Ectodermal cell (in vitro differentiated cells): Measurements from ENCODE around the gene KICS2.

Experiments
- H3K27ac ChIP-seq: 2 replicates; pipeline ENCODE4 v1.7.0; 2013; ENCODE audit warnings: mild to moderate bottlenecking, low read depth, low read length; ENCODE audit not compliant: insufficient read depth, poor library complexity, severe bottlenecking
- H3K27me3 ChIP-seq: 2 replicates; pipeline ENCODE4 v1.7.0; 2013; ENCODE audit warnings: mild to moderate bottlenecking, low read length; ENCODE audit not compliant: insufficient read depth, control insufficient read depth, poor library complexity, severe bottlenecking
- H3K36me3 ChIP-seq: one replicate; pipeline ENCODE4 v1.7.0; 2013; ENCODE audit warnings: low read length; ENCODE audit not compliant: control insufficient read depth, insufficient read depth
- H3K4me1 ChIP-seq: one replicate; pipeline ENCODE4 v1.7.0; 2013; ENCODE audit warnings: low read length; ENCODE audit not compliant: control insufficient read depth, insufficient read depth
- H3K4me3 ChIP-seq: 2 replicates; pipeline ENCODE4 v1.7.0; 2013; ENCODE audit warnings: low read depth, low read length, control low read depth; ENCODE audit not compliant: insufficient read depth
- H3K9me3 ChIP-seq: 2 replicates; pipeline ENCODE4 v1.7.0; 2013; ENCODE audit warnings: mild to moderate bottlenecking, low read length, moderate library complexity; ENCODE audit not compliant: control insufficient read depth
- WGBS, 2 experiments: methylation state at CpG; one replicate each; pipeline ENCODE4 v1.1.7; 2013; ENCODE audit warnings: missing lambda C conversion rate in 2 of 2; 5-methylcytosine and 5-hydroxymethylcytosine counted together

KICS2 gene

GRCh38 chr12:64252681-64253080 is 30.6 kb upstream of the KICS2 start:
- no peak overlapping the region for H3K4me3 ChIP-seq
- no peaks in the 10 kb centered on the region for H3K27me3 ChIP-seq
- WGBS, 2 experiments, result 90 to 95% methylated on average over 3 of the region's 3 CpGs
- H3K9me3 ChIP-seq, result no peaks in the 10 kb centered on the region
- H3K4me1 ChIP-seq, result no peaks in the 10 kb centered on the region
- H3K27ac ChIP-seq, result no peak overlapping the region
- H3K36me3 ChIP-seq, result no peaks in the 10 kb centered on the region

DNA sequence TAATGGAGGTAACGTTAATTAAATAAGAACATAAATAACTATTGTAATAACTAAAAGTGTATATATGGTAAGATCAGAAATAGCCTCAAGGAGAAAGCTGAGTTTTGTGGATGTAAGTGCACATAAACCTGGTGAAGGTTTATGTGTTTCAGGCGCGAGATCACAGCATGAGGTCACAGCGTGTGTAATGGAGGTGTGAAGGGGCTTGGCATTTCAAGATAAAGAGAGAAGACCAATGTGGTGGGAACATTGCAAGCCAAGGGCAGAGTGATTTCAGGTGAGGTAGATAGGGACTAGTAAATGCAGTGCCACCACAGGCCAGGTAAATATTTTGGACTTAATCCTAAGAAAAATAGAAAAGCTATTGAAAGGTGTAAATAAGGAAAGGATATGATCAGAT is 21.7 kb upstream of the KICS2 start:
- H3K27me3 ChIP-seq, result no peaks in the 10 kb centered on the region
- no peaks in the 10 kb centered on the region for H3K9me3 ChIP-seq
- H3K4me1 ChIP-seq, result no peaks in the 10 kb centered on the region
- 71 to 79% methylated on average over 3 to 4 of the region's 4 CpGs for WGBS, 2 experiments
- H3K4me3 ChIP-seq, result no peak overlapping the region
- no peaks in the 10 kb centered on the region for H3K36me3 ChIP-seq
- H3K27ac ChIP-seq, result no peak overlapping the region

- no peaks in the 10 kb centered on the region for H3K36me3 ChIP-seq
- no peaks in the 10 kb centered on the region for H3K9me3 ChIP-seq
- WGBS, 2 experiments, result 85 to 88% methylated on average over 3 of the region's 3 CpGs
- no peak overlapping the region for H3K4me3 ChIP-seq
- no peaks in the 10 kb centered on the region for H3K27me3 ChIP-seq
- H3K27ac ChIP-seq, result no peak overlapping the region
- no peaks in the 10 kb centered on the region for H3K4me1 ChIP-seq
Measured at GRCh38 chr12:64240781-64241180, 18.7 kb upstream of the KICS2 start.

DNA sequence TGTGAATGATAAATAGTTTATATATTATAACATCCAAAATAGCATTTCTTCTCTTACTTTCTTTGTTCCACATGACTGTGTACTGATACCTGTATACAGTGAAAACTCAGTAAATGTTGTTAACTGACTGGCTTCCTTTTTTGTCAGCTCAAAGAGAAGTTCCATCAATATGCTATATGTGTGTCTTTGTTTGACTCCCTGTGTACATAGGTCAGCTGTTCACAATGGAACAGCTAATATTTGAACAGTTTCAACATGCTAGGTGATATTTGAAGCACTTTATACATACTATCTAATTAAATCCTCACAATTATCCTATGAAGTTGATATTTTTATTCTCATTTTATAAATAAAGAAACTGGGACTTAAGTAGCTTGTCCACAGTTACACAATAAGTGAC is 15.3 kb upstream of the KICS2 start:
- Histone ChIP-seq H3K4me1 (no peaks in the 10 kb centered on the region), H3K27ac (no peak overlapping the region), H3K36me3 (no peaks in the 10 kb centered on the region), H3K27me3 (no peaks in the 10 kb centered on the region), H3K9me3 (no peaks in the 10 kb centered on the region), H3K4me3 (no peak overlapping the region)

DNA sequence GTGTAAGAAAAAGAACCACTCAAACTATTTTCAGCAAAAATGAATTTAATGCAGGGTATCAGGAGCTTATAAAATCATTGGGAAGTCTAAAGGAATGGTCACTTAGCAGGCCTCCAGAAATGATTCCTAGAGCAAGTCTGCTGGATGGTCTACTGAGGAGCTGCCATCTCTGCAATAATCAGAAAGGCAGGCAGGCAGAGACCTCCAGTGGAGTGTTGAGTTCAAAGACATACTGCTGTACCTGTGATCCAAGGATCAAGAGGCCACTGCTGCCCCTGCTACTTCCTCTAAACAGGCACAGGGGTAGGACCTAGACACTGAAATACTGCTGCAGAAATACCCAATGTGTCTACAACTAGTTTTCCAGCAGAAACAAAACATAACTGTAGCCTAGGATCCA is 14.5 kb upstream of the KICS2 start:
- Histone ChIP-seq H3K36me3 (no peaks in the 10 kb centered on the region), H3K27me3 (no peaks in the 10 kb centered on the region), H3K4me3 (no peak overlapping the region), H3K9me3 (no peaks in the 10 kb centered on the region), H3K4me1 (no peaks in the 10 kb centered on the region), H3K27ac (no peak overlapping the region)

DNA sequence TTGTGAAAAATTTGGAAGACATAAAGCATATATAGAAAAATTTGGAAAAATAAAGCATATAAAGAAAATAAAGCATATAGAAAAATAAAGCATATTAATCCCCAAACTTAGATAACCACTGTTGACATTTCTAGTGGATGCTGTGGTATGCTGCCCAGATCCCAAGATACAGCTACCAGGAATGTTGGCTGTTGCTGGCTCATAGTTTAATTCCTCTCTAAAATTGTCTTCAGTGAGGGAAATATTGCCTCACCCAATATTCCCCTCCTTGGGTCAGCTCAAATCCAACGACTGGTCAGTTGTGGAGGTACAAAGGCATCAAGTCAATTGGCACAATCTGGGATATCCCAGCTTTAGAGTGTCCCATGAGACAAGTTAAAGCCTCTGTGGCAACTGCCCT is 10.1 kb upstream of the KICS2 start:
- no peaks in the 10 kb centered on the region for H3K27me3 ChIP-seq
- no peaks in the 10 kb centered on the region for H3K4me1 ChIP-seq
- no peak overlapping the region for H3K4me3 ChIP-seq
- H3K36me3 ChIP-seq, result no peaks in the 10 kb centered on the region
- 96 to 97% methylated on average over 1 of the region's 1 CpG for WGBS, 2 experiments
- no peak overlapping the region for H3K27ac ChIP-seq
- no peaks in the 10 kb centered on the region for H3K9me3 ChIP-seq

DNA sequence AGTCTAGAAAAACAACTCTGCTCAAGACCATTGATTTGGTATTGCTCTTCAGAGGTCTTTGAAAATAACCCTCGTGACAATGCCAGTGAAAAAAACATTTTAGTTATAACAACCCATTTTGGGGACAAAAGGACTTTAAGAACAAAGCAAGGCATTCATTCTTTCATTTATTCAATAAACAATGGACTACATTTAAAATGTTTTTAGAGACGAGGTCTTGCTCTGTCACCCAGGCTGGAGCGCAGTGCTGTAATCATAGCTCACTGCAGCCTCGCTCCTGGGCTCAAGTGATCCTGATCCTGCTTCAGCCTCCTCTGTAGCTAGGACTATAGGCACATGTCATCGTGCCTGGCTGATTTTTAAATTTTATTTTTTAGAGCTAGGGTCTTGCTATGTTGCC is 7.7 kb upstream of the KICS2 start:
- Histone ChIP-seq H3K4me3 (no peak overlapping the region), H3K27me3 (no peaks in the 10 kb centered on the region), H3K4me1 (no peaks in the 10 kb centered on the region), H3K36me3 (no peaks in the 10 kb centered on the region), H3K27ac (no peak overlapping the region), H3K9me3 (no peaks in the 10 kb centered on the region)
- WGBS, 2 experiments, result 87 to 88% methylated on average over 5 of the region's 5 CpGs

DNA sequence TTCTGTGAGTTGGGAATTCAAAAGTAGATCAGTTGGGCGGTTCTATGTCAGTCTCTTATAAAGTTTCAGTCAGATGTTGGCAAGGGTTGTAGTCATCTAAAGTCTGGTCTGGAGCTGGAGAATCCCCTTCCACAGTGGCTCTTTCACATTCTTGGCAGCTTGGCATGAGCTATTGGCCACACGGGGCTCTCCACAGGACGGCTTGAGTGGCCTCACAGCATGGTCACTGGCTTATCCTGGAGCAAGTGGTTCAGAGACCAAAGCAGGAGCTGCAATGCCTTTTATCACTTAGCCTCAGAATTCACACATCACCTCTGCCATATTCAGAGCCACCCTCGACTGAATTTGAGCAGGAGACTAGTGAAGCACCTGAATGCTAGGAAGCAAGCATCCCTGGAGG is 7.1 kb upstream of the KICS2 start:
- WGBS, 2 experiments, result 44% methylated on average over 4 of the region's 4 CpGs
- Histone ChIP-seq H3K27ac (no peak overlapping the region), H3K36me3 (no peaks in the 10 kb centered on the region), H3K4me3 (no peak overlapping the region), H3K27me3 (no peaks in the 10 kb centered on the region), H3K9me3 (no peaks in the 10 kb centered on the region), H3K4me1 (no peaks in the 10 kb centered on the region)

DNA sequence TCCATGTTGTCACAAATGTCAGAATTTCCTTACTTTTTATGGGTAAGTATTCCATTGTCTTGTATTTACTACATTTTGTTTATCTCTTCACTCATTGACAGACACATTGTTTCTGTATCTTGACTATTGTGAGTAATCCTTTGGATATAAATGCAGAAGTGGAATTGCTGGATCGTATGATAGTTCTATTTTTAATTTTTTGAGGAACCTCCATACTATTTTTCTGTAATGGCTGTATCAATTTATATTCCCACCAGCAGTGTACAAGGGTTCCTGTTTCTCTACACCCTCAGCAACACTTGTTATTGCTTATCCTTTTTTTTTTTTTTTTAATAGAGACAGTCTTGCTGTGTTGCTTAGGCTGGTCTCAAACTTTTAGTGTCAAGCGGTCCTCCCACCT is 3.5 kb upstream of the KICS2 start:
- peaks cover 6% of the 10 kb centered on the region for H3K4me1 ChIP-seq
- H3K9me3 ChIP-seq, result no peaks in the 10 kb centered on the region
- H3K4me3 ChIP-seq, result no peak overlapping the region
- H3K27ac ChIP-seq, result no peak overlapping the region
- H3K27me3 ChIP-seq, result no peaks in the 10 kb centered on the region
- 59 to 62% methylated on average over 1 to 2 of the region's 2 CpGs for WGBS, 2 experiments
- no peaks in the 10 kb centered on the region for H3K36me3 ChIP-seq

GRCh38 chr12:64221651-64222008 is 466 bp downstream of the KICS2 start:
- Histone ChIP-seq H3K36me3 (no peaks in the 10 kb centered on the region), H3K9me3 (no peaks in the 10 kb centered on the region), H3K27me3 (no peaks in the 10 kb centered on the region), H3K4me3 (peak overlapping the region; percentile 89), H3K27ac (peak overlapping the region; percentile 46), H3K4me1 (peaks cover 6% of the 10 kb centered on the region)
- WGBS, 2 experiments, result 0 to 1% methylated on average over 16 of the region's 16 CpGs

- no peaks in the 10 kb centered on the region for H3K9me3 ChIP-seq
- WGBS, 2 experiments, result 91 to 100% methylated on average over 1 to 2 of the region's 3 CpGs
Measured at GRCh38 chr12:64220046-64220445, 2.0 kb downstream of the KICS2 start.

More at GRCh38 chr12:64220046-64220445, 2.0 kb downstream of the KICS2 start:
- H3K27me3 ChIP-seq, result no peaks in the 10 kb centered on the region
- no peaks in the 10 kb centered on the region for H3K36me3 ChIP-seq
- no peak overlapping the region for H3K4me3 ChIP-seq
- no peak overlapping the region for H3K27ac ChIP-seq
- H3K4me1 ChIP-seq, result peaks cover 6% of the 10 kb centered on the region
